A549 (cell line): ENCODE measurements around the gene UST. TPM values are rescaled to one million over a fixed set of nuclear protein-coding genes. Genes with fewer than 3 reads are reported as not detected.

Source experiments
- ATAC-seq, 2 experiments: fragments of 200-7000 bp in 1 of 2; fragments of >200 bp in 1 of 2; cut with Nextera tagmentation in 1 of 2; cut with Tn5 transposase in 1 of 2; 3 replicates each; pipeline versions ENCODE4 v1.8.0 to v1.9.1; 2018 to 2020; ENCODE audit warnings: mild to moderate bottlenecking in 1 of 2, moderate library complexity in 1 of 2
- CTCF ChIA-PET: fragments of 300-600 bp; sonication (Branson Sonifier 250); formaldehyde crosslinking; extraction: SDS; loops from one replicate; lab custom pipeline; 2021; ENCODE audit warnings: antibody characterized with exemption, inconsistent platforms; lab: Yijun Ruan, JAX
- POLR2A ChIA-PET: fragments of 350-600 bp; formaldehyde crosslinking; extraction: SDS; loops from one replicate; lab custom pipeline; 2021; ENCODE audit warnings: antibody characterized with exemption, inconsistent platforms; lab: Yijun Ruan, JAX
- DNase-seq, 2 experiments: peaks; one replicate each; pipeline versions ENCODE4 v3.0.0 to v3.0.0-alpha.2; 2011 to 2016; ENCODE audit warnings: low read depth in 1 of 2, low spot score in 1 of 2
- FAIRE-seq: peaks from 2 replicates; lab custom pipeline; 2011; peaks lifted over from hg19 to GRCh38; lab: Jason Lieb, UNC
- H3K27ac ChIP-seq, 2 experiments: fragments of >200 bp; sonication (Bioruptor Twin); formaldehyde crosslinking; 3 replicates each; pipeline ENCODE4 v1.5.1; 2016 to 2017
- H3K4me1 ChIP-seq: fragments of >200 bp; sonication (Bioruptor Twin); formaldehyde crosslinking; 3 replicates; pipeline ENCODE4 v1.6.1; 2016
- H3K4me2 ChIP-seq: fragments of >200 bp; sonication (Bioruptor Twin); formaldehyde crosslinking; 3 replicates; pipeline ENCODE4 v1.6.1; 2016
- H3K4me3 ChIP-seq: fragments of >200 bp; sonication (Bioruptor Twin); formaldehyde crosslinking; 3 replicates; pipeline ENCODE4 v1.5.1; 2016
- H3K9me3 ChIP-seq: fragments of >200 bp; sonication (Bioruptor Twin); formaldehyde crosslinking; 3 replicates; pipeline ENCODE4 v1.6.1; 2016
- BCL3 ChIP-seq: fragments of >200 bp; sonication (Bioruptor Twin); formaldehyde crosslinking; IDR thresholded peaks from 3 replicates; pipeline ENCODE4 v1.6.1; 2016
- BHLHE40 ChIP-seq: IDR thresholded peaks from 2 replicates; pipeline ENCODE4 v1.6.1; 2012; ENCODE audit warnings: low read depth, low read length, inconsistent platforms
- CEBPB ChIP-seq, 2 experiments: fragments of >200 bp in 1 of 2; sonication (Bioruptor Twin) in 1 of 2; formaldehyde crosslinking in 1 of 2; IDR thresholded peaks; 2 replicates each; pipeline ENCODE4 v1.6.1; 2012 to 2016
- E2F6 ChIP-seq: IDR thresholded peaks from 2 replicates; pipeline ENCODE4 v1.6.1; 2012; ENCODE audit warnings: low read depth, borderline replicate concordance
- ESRRA ChIP-seq: fragments of 150-350 bp; IDR thresholded peaks from 2 replicates; pipeline ENCODE4 v1.6.1; 2014; ENCODE audit warnings: mild to moderate bottlenecking, low read length, borderline replicate concordance
- HEYL ChIP-seq: fragments of 250-450 bp; sonication (Bioruptor Pico); IDR thresholded peaks from 2 replicates; pipeline ENCODE4 v1.8.0; 2021; ENCODE audit warnings: mild to moderate bottlenecking, moderate library complexity
- HOXB5 ChIP-seq: fragments of 250-450 bp; sonication (Bioruptor Pico); IDR thresholded peaks from 2 replicates; pipeline ENCODE4 v1.5.0; 2020; ENCODE audit warnings: mild to moderate bottlenecking, moderate library complexity
- KDM1A ChIP-seq: fragments of 200-600 bp; sonication (generic); IDR thresholded peaks from 2 replicates; pipeline ENCODE4 v1.6.1; 2016; ENCODE audit warnings: low read depth, mild to moderate bottlenecking
- KDM5A ChIP-seq: fragments of 200-600 bp; sonication (generic); IDR thresholded peaks from 2 replicates; pipeline ENCODE4 v1.6.1; 2016; ENCODE audit warnings: antibody characterized with exemption, mild to moderate bottlenecking
- NPAS2 ChIP-seq: fragments of 250-450 bp; sonication (Bioruptor Pico); IDR thresholded peaks from 2 replicates; pipeline ENCODE4 v1.8.0; 2022; ENCODE audit warnings: mild to moderate bottlenecking, moderate library complexity, borderline replicate concordance
- NR3C1 ChIP-seq: fragments of >200 bp; sonication (Bioruptor Twin); formaldehyde crosslinking; IDR thresholded peaks from 3 replicates; pipeline ENCODE4 v1.6.1; 2017
- PHF8 ChIP-seq: fragments of 200-600 bp; sonication (generic); IDR thresholded peaks from 2 replicates; pipeline ENCODE4 v1.6.1; 2016; ENCODE audit warnings: low read depth, mild to moderate bottlenecking, antibody characterized with exemption, moderate library complexity, borderline replicate concordance
- POLR2AphosphoS2 ChIP-seq: conservative IDR thresholded peaks from 2 replicates; pipeline ENCODE4 v1.6.1; 2012; ENCODE audit warnings: low read length, improper control_type of control experiment, inconsistent platforms
- SMC3 ChIP-seq: fragments of >200 bp; sonication (Bioruptor Twin); formaldehyde crosslinking; IDR thresholded peaks from 3 replicates; pipeline ENCODE4 v1.6.1; 2018; ENCODE audit warnings: inconsistent platforms
- TFCP2L1 ChIP-seq: fragments of 250-450 bp; sonication (Bioruptor Pico); IDR thresholded peaks from 2 replicates; pipeline ENCODE4 v1.5.0; 2021; ENCODE audit warnings: mild to moderate bottlenecking
- ZFP36 ChIP-seq: fragments of 450-650 bp; IDR thresholded peaks from 2 replicates; pipeline ENCODE4 v1.6.1; 2014; ENCODE audit warnings: borderline replicate concordance; ENCODE audit not compliant: partially characterized antibody
- WGBS: methylation state at CpG from one replicate; pipeline ENCODE4 v1.1.6; 2017; ENCODE audit errors: missing lambda C conversion rate; 5-methylcytosine and 5-hydroxymethylcytosine counted together
- polyA plus RNA-seq, 4 experiments: library from polyadenylated mRNA; depleted of rRNA in 3 of 4; stranded (reverse); fragments of >200 nt; fragmentation: RNase III in 1 of 4; extraction: RNeasy Plus Mini Kit Qiagen cat#74134 plus additional on column Dnase treatment in 1 of 4; gene quantifications; 2 replicates in 3 of 4; 3 replicates in 1 of 4; pipeline ENCODE4 v1.2.3, GENCODE V29; 2011 to 2017
- TF ChIP-seq, protein P1 (sequence below): fragments of >200 bp; sonication (Bioruptor Twin); formaldehyde crosslinking; IDR thresholded peaks from 3 replicates; pipeline ENCODE4 v1.5.1; 2016
- TF ChIP-seq, protein P2 (sequence below): IDR thresholded peaks from 2 replicates; pipeline ENCODE4 v1.6.1; 2012
- TF ChIP-seq, protein P3 (sequence below): fragments of 450-650 bp; IDR thresholded peaks from 2 replicates; pipeline ENCODE4 v1.6.1; 2014; ENCODE audit warnings: antibody characterized with exemption
- TF ChIP-seq, protein P4 (sequence below): fragments of 150-350 bp; IDR thresholded peaks from 2 replicates; pipeline ENCODE4 v1.6.1; 2014; ENCODE audit warnings: low read depth, mild to moderate bottlenecking, low read length

The UST gene
- polyA plus RNA-seq, 2 of the 4 experiments (the other 2 are of a cell fraction) = 0.54 to 1.7 TPM

- H3K4me3 ChIP-seq = no peak overlapping the region
- WGBS = 98% methylated on average over 6 of the region's 6 CpGs
- H3K4me1 ChIP-seq = peaks cover 20% of the 10 kb centered on the region
- FAIRE-seq (no peak), DNase-seq (no peak), ATAC-seq (no peak)
- no peaks in the 10 kb centered on the region for H3K9me3 ChIP-seq
- CTCF ChIA-PET = interaction anchor here (0.5 to 2.3 kb wide), 4 partner anchors 9 to 386 kb away, joined by 3 to 7 read pairs (median 4); no protein-coding TSS in a partner anchor
- no peak for TF ChIP-seq E2F6
- no peak for TF ChIP-seq CEBPB (IDR thresholded peaks at IDR 0.05)
- no peak for TF ChIP-seq BHLHE40
- TF ChIP-seq BCL3 = no peak
- TF ChIP-seq KDM1A = no peak
- no peak for TF ChIP-seq NPAS2 (CRISPR knock-in tag)
- TF ChIP-seq HEYL = no peak
- TF ChIP-seq, protein P1, sequence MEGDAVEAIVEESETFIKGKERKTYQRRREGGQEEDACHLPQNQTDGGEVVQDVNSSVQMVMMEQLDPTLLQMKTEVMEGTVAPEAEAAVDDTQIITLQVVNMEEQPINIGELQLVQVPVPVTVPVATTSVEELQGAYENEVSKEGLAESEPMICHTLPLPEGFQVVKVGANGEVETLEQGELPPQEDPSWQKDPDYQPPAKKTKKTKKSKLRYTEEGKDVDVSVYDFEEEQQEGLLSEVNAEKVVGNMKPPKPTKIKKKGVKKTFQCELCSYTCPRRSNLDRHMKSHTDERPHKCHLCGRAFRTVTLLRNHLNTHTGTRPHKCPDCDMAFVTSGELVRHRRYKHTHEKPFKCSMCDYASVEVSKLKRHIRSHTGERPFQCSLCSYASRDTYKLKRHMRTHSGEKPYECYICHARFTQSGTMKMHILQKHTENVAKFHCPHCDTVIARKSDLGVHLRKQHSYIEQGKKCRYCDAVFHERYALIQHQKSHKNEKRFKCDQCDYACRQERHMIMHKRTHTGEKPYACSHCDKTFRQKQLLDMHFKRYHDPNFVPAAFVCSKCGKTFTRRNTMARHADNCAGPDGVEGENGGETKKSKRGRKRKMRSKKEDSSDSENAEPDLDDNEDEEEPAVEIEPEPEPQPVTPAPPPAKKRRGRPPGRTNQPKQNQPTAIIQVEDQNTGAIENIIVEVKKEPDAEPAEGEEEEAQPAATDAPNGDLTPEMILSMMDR = no peak
- TF ChIP-seq POLR2AphosphoS2 = no peak
- TF ChIP-seq, protein P2, sequence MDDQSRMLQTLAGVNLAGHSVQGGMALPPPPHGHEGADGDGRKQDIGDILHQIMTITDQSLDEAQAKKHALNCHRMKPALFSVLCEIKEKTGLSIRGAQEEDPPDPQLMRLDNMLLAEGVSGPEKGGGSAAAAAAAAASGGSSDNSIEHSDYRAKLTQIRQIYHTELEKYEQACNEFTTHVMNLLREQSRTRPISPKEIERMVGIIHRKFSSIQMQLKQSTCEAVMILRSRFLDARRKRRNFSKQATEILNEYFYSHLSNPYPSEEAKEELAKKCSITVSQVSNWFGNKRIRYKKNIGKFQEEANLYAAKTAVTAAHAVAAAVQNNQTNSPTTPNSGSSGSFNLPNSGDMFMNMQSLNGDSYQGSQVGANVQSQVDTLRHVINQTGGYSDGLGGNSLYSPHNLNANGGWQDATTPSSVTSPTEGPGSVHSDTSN = no peak
- no peak for TF ChIP-seq ESRRA
- TF ChIP-seq, protein P3, sequence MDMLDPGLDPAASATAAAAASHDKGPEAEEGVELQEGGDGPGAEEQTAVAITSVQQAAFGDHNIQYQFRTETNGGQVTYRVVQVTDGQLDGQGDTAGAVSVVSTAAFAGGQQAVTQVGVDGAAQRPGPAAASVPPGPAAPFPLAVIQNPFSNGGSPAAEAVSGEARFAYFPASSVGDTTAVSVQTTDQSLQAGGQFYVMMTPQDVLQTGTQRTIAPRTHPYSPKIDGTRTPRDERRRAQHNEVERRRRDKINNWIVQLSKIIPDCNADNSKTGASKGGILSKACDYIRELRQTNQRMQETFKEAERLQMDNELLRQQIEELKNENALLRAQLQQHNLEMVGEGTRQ = no peak
- TF ChIP-seq PHF8 = no peak
- TF ChIP-seq ZFP36 = no peak
- POLR2A ChIA-PET = no interaction called here
- H3K27ac ChIP-seq = no peak overlapping the region
- H3K4me2 ChIP-seq = no peak overlapping the region
These were observed 299.5 kb downstream of the UST start for GRCh38 chr6:149046164-149046821.

DNA sequence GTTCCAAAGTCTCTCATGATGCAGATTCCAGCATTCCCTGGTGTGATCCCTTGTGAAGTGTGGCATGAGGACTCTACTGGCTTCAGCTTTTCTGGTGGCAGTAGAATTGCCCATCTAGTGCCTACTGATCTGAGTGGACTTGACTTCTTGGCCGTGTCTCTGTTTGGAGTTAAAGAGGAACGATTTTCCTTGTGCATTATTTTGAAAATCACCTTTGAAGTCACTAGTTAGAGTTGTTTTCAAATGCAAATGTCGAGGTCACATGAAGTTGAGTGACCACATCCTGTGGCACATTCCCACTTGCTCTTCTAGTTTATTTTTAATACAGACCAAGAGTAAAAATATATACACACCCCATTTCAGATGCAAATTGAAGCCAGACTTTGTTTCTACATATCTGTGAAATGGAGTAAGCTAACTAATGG, 300.0 kb downstream of the UST start:
- POLR2A ChIA-PET = no interaction called here
- CTCF ChIA-PET = interaction anchor here (0.5 to 2.3 kb wide), 2 partner anchors 161 to 385 kb away, joined by 3 to 7 read pairs; no protein-coding TSS in a partner anchor
- DNase-seq = no peak
- 73% methylated on average over 3 of the region's 3 CpGs for WGBS
- H3K4me3 ChIP-seq = no peak overlapping the region
- no peak overlapping the region for H3K27ac ChIP-seq
- H3K4me1 ChIP-seq = peaks cover 20% of the 10 kb centered on the region
- FAIRE-seq = no peak
- H3K9me3 ChIP-seq = no peaks in the 10 kb centered on the region
- no peak for ATAC-seq
- no peak overlapping the region for H3K4me2 ChIP-seq
- no peak for TF ChIP-seq NR3C1
- TF ChIP-seq POLR2AphosphoS2 = no peak
- no peak for TF ChIP-seq HOXB5 (CRISPR knock-in tag)
- no peak for TF ChIP-seq KDM1A
- TF ChIP-seq, protein P4, sequence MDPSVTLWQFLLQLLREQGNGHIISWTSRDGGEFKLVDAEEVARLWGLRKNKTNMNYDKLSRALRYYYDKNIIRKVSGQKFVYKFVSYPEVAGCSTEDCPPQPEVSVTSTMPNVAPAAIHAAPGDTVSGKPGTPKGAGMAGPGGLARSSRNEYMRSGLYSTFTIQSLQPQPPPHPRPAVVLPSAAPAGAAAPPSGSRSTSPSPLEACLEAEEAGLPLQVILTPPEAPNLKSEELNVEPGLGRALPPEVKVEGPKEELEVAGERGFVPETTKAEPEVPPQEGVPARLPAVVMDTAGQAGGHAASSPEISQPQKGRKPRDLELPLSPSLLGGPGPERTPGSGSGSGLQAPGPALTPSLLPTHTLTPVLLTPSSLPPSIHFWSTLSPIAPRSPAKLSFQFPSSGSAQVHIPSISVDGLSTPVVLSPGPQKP = no peak
- no peak for TF ChIP-seq KDM5A
- no peak for TF ChIP-seq ZFP36
- TF ChIP-seq TFCP2L1 (CRISPR knock-in tag) = no peak
- TF ChIP-seq SMC3 = no peak
